HL-60 (cell line): ENCODE measurements around the gene FTO.

Experiments used
- DNase-seq, 2 experiments: peaks; one replicate each; pipeline ENCODE4 v3.0.0-alpha.2; 2010 to 2020; ENCODE audit warnings: low read depth in 1 of 2, low spot score in 1 of 2
- H3K27ac ChIP-seq: fragments of 250-450 bp; sonication (Bioruptor Pico); replicated peaks from 2 replicates; pipeline ENCODE4 v1.5.1; 2020; ENCODE audit warnings: mild to moderate bottlenecking, moderate library complexity
- H3K27me3 ChIP-seq: fragments of 250-450 bp; sonication (Bioruptor Pico); 2 replicates; pipeline ENCODE4 v1.5.1; 2021; ENCODE audit warnings: mild to moderate bottlenecking, moderate library complexity; ENCODE audit not compliant: insufficient read depth, poor library complexity, severe bottlenecking
- H3K4me3 ChIP-seq: replicated peaks from 2 replicates; pipeline ENCODE4 v1.5.1; 2011; ENCODE audit warnings: mild to moderate bottlenecking, control low read depth, low read length; ENCODE audit not compliant: insufficient read depth
- CTCF ChIP-seq: IDR thresholded peaks from one replicate; pipeline ENCODE4 v1.5.1; 2011; ENCODE audit warnings: low read length, control low read depth, inconsistent platforms; ENCODE audit not compliant: insufficient read depth
- GABPA ChIP-seq: IDR thresholded peaks from 2 replicates; pipeline ENCODE4 v1.6.1; 2012; ENCODE audit warnings: low read depth
- POLR2AphosphoS5 ChIP-seq: IDR thresholded peaks from 2 replicates; pipeline ENCODE4 v1.6.1; 2012; ENCODE audit warnings: low read depth
- SPI1 ChIP-seq: IDR thresholded peaks from 2 replicates; pipeline ENCODE4 v1.6.1; 2012; ENCODE audit warnings: low read depth, mild to moderate bottlenecking, borderline replicate concordance
- TF ChIP-seq, protein P1 (sequence below): IDR thresholded peaks from 2 replicates; pipeline ENCODE4 v1.6.1; 2012; ENCODE audit warnings: low read depth; ENCODE audit not compliant: insufficient replicate concordance

The FTO gene

DNA sequence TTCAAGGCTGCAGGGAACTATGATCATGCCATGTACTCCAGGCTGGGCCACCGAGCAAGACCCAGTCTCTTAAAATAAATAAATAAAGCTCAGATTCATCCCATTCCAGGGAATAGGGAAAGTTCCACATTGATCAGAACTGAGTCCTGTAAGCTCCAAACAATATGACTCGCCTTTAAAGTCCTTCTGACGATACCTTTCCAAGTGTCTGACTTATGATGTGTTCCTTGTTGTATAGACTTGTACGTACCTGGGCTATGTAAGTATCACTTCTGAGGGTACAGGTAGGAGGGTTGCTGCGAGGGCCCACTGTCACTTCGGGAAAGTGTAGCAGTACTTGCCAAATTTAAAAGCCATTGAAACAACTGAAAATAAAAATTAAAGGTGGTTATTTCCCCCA lies 329.8 kb downstream of the FTO start:
- H3K4me3 ChIP-seq, result no peak overlapping the region
- TF ChIP-seq CTCF (no peak), SPI1 (no peak), GABPA (no peak), POLR2AphosphoS5 (no peak)
- TF ChIP-seq, protein P1, sequence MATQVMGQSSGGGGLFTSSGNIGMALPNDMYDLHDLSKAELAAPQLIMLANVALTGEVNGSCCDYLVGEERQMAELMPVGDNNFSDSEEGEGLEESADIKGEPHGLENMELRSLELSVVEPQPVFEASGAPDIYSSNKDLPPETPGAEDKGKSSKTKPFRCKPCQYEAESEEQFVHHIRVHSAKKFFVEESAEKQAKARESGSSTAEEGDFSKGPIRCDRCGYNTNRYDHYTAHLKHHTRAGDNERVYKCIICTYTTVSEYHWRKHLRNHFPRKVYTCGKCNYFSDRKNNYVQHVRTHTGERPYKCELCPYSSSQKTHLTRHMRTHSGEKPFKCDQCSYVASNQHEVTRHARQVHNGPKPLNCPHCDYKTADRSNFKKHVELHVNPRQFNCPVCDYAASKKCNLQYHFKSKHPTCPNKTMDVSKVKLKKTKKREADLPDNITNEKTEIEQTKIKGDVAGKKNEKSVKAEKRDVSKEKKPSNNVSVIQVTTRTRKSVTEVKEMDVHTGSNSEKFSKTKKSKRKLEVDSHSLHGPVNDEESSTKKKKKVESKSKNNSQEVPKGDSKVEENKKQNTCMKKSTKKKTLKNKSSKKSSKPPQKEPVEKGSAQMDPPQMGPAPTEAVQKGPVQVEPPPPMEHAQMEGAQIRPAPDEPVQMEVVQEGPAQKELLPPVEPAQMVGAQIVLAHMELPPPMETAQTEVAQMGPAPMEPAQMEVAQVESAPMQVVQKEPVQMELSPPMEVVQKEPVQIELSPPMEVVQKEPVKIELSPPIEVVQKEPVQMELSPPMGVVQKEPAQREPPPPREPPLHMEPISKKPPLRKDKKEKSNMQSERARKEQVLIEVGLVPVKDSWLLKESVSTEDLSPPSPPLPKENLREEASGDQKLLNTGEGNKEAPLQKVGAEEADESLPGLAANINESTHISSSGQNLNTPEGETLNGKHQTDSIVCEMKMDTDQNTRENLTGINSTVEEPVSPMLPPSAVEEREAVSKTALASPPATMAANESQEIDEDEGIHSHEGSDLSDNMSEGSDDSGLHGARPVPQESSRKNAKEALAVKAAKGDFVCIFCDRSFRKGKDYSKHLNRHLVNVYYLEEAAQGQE, result no peak

DNA sequence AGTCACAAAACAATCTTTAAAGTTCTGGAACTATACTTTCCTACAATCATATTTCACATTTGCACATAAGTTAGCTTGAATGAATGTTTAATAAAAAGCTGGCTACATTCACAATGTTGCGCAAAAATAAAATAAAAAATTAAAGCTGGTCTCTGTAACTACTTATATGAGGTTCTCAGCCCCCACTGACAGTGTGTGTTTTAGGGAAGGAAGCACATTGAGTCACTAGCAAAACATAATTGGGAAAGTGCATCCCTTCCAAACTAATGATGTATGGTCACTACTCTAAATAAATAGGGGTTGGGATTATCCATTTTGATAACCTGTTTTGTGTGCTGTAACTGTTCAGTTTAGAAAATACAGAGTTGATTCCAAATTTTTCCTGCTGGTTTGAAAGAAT lies 330.7 kb downstream of the FTO start:
- no peak overlapping the region for H3K4me3 ChIP-seq
- no peaks in the 10 kb centered on the region for H3K27me3 ChIP-seq
- TF ChIP-seq GABPA (no peak), POLR2AphosphoS5 (no peak), SPI1 (no peak)
- TF ChIP-seq, protein P1, result no peak
- no peak for DNase-seq
- no peak overlapping the region for H3K27ac ChIP-seq

More for the DNA sequence above, 329.8 kb downstream of the FTO start:
- no peak for DNase-seq
- no peaks in the 10 kb centered on the region for H3K27me3 ChIP-seq
- no peak overlapping the region for H3K27ac ChIP-seq

DNA sequence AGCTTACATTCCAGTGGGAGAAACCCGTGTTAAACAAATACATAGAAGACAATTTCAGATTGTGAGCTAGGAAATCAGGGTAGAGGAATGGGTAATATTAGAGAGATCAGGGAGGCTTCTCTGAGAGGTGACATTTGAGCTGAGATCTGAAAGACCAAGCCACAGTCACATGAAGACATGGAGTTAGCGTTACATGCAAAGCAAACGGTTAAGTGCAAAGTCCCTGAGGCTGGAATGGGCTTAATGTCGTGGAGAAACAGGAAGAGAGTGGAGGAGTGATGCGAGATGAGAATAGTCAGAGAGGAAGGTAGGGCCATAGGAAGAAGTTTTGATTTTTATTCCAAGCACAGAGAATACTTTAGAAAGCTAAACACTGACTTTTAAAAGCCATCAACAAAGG lies 336.5 kb downstream of the FTO start:
- DNase-seq, result no peak
- TF ChIP-seq GABPA (no peak), CTCF (no peak), SPI1 (no peak), POLR2AphosphoS5 (no peak)
- TF ChIP-seq, protein P1, result no peak
- no peaks in the 10 kb centered on the region for H3K27me3 ChIP-seq
- H3K4me3 ChIP-seq, result no peak overlapping the region
- no peak overlapping the region for H3K27ac ChIP-seq

DNA sequence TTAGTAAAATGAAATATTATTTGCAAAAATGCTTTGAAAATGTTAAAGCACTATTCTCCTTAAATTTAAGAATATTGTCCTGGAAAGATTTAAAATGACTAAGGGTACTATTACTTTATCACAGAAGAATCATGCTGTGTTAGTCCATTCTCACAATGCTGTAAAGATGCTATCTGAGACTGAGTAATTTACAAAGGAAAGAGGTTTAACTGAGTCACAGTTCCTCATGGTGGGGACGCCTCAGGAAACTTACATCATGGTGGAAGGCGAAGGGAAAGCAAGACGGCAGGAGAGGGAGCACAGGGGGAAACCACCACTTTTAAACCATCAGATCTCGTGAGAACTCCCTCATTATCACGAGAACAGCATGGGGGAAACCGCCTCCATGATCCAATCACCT lies 337.0 kb downstream of the FTO start:
- TF ChIP-seq POLR2AphosphoS5 (no peak), CTCF (no peak), SPI1 (no peak), GABPA (no peak)
- TF ChIP-seq, protein P1, result no peak
- no peak for DNase-seq
- H3K27me3 ChIP-seq, result no peaks in the 10 kb centered on the region
- H3K27ac ChIP-seq, result no peak overlapping the region
- H3K4me3 ChIP-seq, result no peak overlapping the region
